HEK293 (cell line): ENCODE results near the gene SH3BP5L.

ENCODE experiments used
- CTCF ChIA-PET: fragments of 350-600 bp; formaldehyde crosslinking; extraction: SDS; loops from one replicate; lab custom pipeline; 2021; ENCODE audit warnings: antibody characterized with exemption; lab: Yijun Ruan, JAX
- POLR2A ChIA-PET: fragments of 300-600 bp; formaldehyde crosslinking; extraction: SDS; loops from one replicate; lab custom pipeline; 2020; ENCODE audit warnings: antibody characterized with exemption, inconsistent platforms; lab: Yijun Ruan, JAX
- H3K27ac ChIP-seq: fragments of 200-500 bp; sonication (Bioruptor generic); 2 replicates; pipeline ENCODE4 v1.5.1; 2014; ENCODE audit warnings: low read depth, low read length, control low read depth, inconsistent platforms; ENCODE audit errors: extremely low read depth
- H3K36me3 ChIP-seq, 2 experiments: fragments of 200-500 bp in 1 of 2; sonication (Bioruptor generic) in 1 of 2; 1 replicate in 1 of 2; 2 replicates in 1 of 2; pipeline ENCODE4 v1.5.1; 2014 to 2017; ENCODE audit warnings: inconsistent platforms in 2 of 2, low read length in 2 of 2; ENCODE audit not compliant: control insufficient read depth in 2 of 2, insufficient read depth in 1 of 2
- H3K4me1 ChIP-seq: fragments of 200-500 bp; sonication (Bioruptor generic); 2 replicates; pipeline ENCODE4 v1.5.1; 2014; ENCODE audit warnings: mild to moderate bottlenecking, low read length, inconsistent platforms; ENCODE audit not compliant: control insufficient read depth, insufficient read depth
- H3K4me3 ChIP-seq: 2 replicates; pipeline ENCODE4 v1.5.1; 2011; ENCODE audit warnings: low read depth, mild to moderate bottlenecking, control low read depth, low read length, moderate library complexity
- H3K9me3 ChIP-seq: fragments of 200-500 bp; sonication (Bioruptor generic); 2 replicates; pipeline ENCODE4 v1.5.1; 2014; ENCODE audit warnings: low read depth, low read length, inconsistent platforms; ENCODE audit not compliant: control insufficient read depth, insufficient read depth
- BCL6B ChIP-seq: fragments of 450-650 bp; formaldehyde crosslinking; IDR thresholded peaks from 2 replicates; pipeline ENCODE4 v1.5.1; 2017; ENCODE audit warnings: missing biosample characterization, missing genetic modification characterization
- GFI1B ChIP-seq: fragments of 450-650 bp; formaldehyde crosslinking; IDR thresholded peaks from 2 replicates; pipeline ENCODE4 v1.5.1; 2016; ENCODE audit warnings: missing biosample characterization, missing genetic modification characterization
- GLI4 ChIP-seq: fragments of 450-650 bp; formaldehyde crosslinking; IDR thresholded peaks from 2 replicates; pipeline ENCODE4 v1.5.1; 2016; ENCODE audit warnings: missing biosample characterization, missing genetic modification characterization
- SP7 ChIP-seq: fragments of 450-650 bp; formaldehyde crosslinking; IDR thresholded peaks from 2 replicates; pipeline ENCODE4 v1.5.1; 2016; ENCODE audit warnings: missing biosample characterization, missing genetic modification characterization
- ZEB2 ChIP-seq: fragments of 450-650 bp; formaldehyde crosslinking; IDR thresholded peaks from 2 replicates; pipeline ENCODE4 v1.5.1; 2016; ENCODE audit warnings: missing biosample characterization, missing genetic modification characterization
- ZFP69B ChIP-seq: fragments of 450-650 bp; formaldehyde crosslinking; IDR thresholded peaks from 2 replicates; pipeline ENCODE4 v1.5.1; 2016; ENCODE audit warnings: missing biosample characterization, missing genetic modification characterization
- ZNF140 ChIP-seq: fragments of 450-650 bp; formaldehyde crosslinking; IDR thresholded peaks from 2 replicates; pipeline ENCODE4 v1.5.1; 2016; ENCODE audit warnings: missing biosample characterization, missing genetic modification characterization
- ZNF19 ChIP-seq: fragments of 450-650 bp; formaldehyde crosslinking; IDR thresholded peaks from 2 replicates; pipeline ENCODE4; 2016; ENCODE audit warnings: missing biosample characterization, missing genetic modification characterization, low read depth
- ZNF24 ChIP-seq: fragments of 450-650 bp; formaldehyde crosslinking; IDR thresholded peaks from 2 replicates; pipeline ENCODE4 v1.5.1; 2016; ENCODE audit warnings: missing biosample characterization, missing genetic modification characterization
- ZNF302 ChIP-seq: fragments of 450-650 bp; formaldehyde crosslinking; IDR thresholded peaks from 2 replicates; pipeline ENCODE4 v1.5.1; 2016; ENCODE audit warnings: missing biosample characterization, missing genetic modification characterization, low read depth
- ZNF335 ChIP-seq: fragments of 450-650 bp; formaldehyde crosslinking; conservative IDR thresholded peaks from 2 replicates; pipeline ENCODE4 v1.5.1; 2016; ENCODE audit warnings: missing biosample characterization, missing genetic modification characterization
- ZNF530 ChIP-seq: fragments of 450-650 bp; formaldehyde crosslinking; IDR thresholded peaks from 2 replicates; pipeline ENCODE4 v1.5.1; 2016; ENCODE audit warnings: low read depth, missing biosample characterization, missing genetic modification characterization
- ZNF621 ChIP-seq: fragments of 450-650 bp; formaldehyde crosslinking; IDR thresholded peaks from 2 replicates; pipeline ENCODE4 v1.5.1; 2017; ENCODE audit warnings: missing biosample characterization, missing genetic modification characterization
- ZNF629 ChIP-seq: fragments of 450-650 bp; formaldehyde crosslinking; IDR thresholded peaks from 2 replicates; pipeline ENCODE4 v1.5.1; 2017; ENCODE audit warnings: missing biosample characterization, missing genetic modification characterization
- ZNF707 ChIP-seq: fragments of 450-650 bp; formaldehyde crosslinking; IDR thresholded peaks from 2 replicates; pipeline ENCODE4 v1.5.1; 2016; ENCODE audit warnings: missing biosample characterization, missing genetic modification characterization
- ZNF76 ChIP-seq: fragments of 450-650 bp; formaldehyde crosslinking; IDR thresholded peaks from 2 replicates; pipeline ENCODE4; 2016; ENCODE audit warnings: low read depth, missing biosample characterization, missing genetic modification characterization, borderline replicate concordance
- ZNF830 ChIP-seq: fragments of 450-650 bp; IDR thresholded peaks from 2 replicates; pipeline ENCODE4 v1.5.0; 2018; ENCODE audit warnings: missing biosample characterization, missing genetic modification characterization, low read depth, mild to moderate bottlenecking, moderate library complexity
- TF ChIP-seq, protein P1 (sequence below): fragments of 450-650 bp; formaldehyde crosslinking; conservative IDR thresholded peaks from 2 replicates; pipeline ENCODE4 v1.5.1; 2016; ENCODE audit warnings: low read depth, missing biosample characterization, missing genetic modification characterization
- TF ChIP-seq, protein P2 (sequence below): fragments of 450-650 bp; formaldehyde crosslinking; IDR thresholded peaks from 2 replicates; pipeline ENCODE4 v1.5.1; 2016; ENCODE audit warnings: missing biosample characterization, missing genetic modification characterization
- TF ChIP-seq, protein P3 (sequence below): fragments of 450-650 bp; formaldehyde crosslinking; IDR thresholded peaks from 2 replicates; pipeline ENCODE4 v1.5.1; 2016; ENCODE audit warnings: missing biosample characterization, missing genetic modification characterization, low read depth

Gene SH3BP5L

DNA sequence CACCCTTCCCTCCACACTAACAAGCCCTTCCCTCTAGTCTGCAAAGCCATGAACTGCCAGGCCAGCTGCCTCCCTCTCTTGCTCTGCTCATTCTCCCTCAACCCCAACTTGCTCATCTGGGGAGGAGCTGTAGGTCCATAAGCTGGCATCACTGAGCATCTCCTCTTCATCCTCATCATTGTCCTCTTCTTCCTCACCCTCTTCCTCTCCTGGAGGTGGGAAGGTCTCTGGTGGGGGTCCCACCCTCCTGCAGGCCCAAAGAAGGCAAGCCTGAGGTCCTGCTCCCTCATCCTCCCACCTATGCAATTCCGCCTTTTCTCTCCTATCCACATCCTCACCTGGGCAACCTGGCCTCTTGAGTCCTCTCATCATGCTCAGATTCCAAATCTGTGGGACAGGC is 30.5 kb upstream of the SH3BP5L start (continued):
- TF ChIP-seq, protein P1, sequence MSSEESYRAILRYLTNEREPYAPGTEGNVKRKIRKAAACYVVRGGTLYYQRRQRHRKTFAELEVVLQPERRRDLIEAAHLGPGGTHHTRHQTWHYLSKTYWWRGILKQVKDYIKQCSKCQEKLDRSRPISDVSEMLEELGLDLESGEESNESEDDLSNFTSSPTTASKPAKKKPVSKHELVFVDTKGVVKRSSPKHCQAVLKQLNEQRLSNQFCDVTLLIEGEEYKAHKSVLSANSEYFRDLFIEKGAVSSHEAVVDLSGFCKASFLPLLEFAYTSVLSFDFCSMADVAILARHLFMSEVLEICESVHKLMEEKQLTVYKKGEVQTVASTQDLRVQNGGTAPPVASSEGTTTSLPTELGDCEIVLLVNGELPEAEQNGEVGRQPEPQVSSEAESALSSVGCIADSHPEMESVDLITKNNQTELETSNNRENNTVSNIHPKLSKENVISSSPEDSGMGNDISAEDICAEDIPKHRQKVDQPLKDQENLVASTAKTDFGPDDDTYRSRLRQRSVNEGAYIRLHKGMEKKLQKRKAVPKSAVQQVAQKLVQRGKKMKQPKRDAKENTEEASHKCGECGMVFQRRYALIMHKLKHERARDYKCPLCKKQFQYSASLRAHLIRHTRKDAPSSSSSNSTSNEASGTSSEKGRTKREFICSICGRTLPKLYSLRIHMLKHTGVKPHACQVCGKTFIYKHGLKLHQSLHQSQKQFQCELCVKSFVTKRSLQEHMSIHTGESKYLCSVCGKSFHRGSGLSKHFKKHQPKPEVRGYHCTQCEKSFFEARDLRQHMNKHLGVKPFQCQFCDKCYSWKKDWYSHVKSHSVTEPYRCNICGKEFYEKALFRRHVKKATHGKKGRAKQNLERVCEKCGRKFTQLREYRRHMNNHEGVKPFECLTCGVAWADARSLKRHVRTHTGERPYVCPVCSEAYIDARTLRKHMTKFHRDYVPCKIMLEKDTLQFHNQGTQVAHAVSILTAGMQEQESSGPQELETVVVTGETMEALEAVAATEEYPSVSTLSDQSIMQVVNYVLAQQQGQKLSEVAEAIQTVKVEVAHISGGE (tag by site-specific recombination) = no peak

DNA sequence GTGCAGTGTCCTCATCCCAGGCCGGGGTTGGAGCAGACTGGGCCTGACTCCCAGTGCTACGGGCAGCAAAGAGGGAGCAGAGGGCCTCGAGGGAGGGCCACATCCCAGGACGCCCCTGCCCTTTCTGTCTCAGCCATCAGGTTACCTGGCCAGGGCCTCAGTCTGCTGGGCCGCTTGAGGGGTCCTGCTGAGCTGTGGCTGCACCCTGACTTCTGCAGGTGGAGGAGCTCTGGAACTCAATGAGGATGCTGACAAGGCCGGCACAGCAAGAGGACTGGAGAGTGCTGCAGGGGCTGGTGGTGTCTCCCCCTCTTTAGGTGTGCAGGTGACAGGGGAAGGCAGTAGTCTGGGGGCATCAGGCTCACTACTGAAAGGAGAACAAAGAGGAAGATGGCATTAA is 29.9 kb upstream of the SH3BP5L start:
- no peak overlapping the region for H3K4me3 ChIP-seq
- no peaks in the 10 kb centered on the region for H3K4me1 ChIP-seq
- H3K27ac ChIP-seq = no peak overlapping the region
- CTCF ChIA-PET = no interaction called here
- no peaks in the 10 kb centered on the region for H3K9me3 ChIP-seq
- POLR2A ChIA-PET = no interaction called here
- TF ChIP-seq ZNF830 (no peak), GLI4 (tag by site-specific recombination) (no peak), ZNF76 (tag by site-specific recombination) (no peak), ZNF140 (tag by site-specific recombination) (no peak), ZNF707 (tag by site-specific recombination) (no peak), ZNF621 (tag by site-specific recombination) (no peak), ZNF530 (tag by site-specific recombination) (no peak), ZNF302 (tag by site-specific recombination) (no peak), SP7 (no peak), BCL6B (tag by site-specific recombination) (no peak), ZNF19 (tag by site-specific recombination) (no peak), ZNF629 (tag by site-specific recombination) (no peak), ZNF24 (tag by site-specific recombination) (no peak), ZNF335 (tag by site-specific recombination) (no peak), GFI1B (tag by site-specific recombination) (no peak), ZFP69B (tag by site-specific recombination) (no peak), ZEB2 (tag by site-specific recombination) (no peak)
- TF ChIP-seq, protein P2, sequence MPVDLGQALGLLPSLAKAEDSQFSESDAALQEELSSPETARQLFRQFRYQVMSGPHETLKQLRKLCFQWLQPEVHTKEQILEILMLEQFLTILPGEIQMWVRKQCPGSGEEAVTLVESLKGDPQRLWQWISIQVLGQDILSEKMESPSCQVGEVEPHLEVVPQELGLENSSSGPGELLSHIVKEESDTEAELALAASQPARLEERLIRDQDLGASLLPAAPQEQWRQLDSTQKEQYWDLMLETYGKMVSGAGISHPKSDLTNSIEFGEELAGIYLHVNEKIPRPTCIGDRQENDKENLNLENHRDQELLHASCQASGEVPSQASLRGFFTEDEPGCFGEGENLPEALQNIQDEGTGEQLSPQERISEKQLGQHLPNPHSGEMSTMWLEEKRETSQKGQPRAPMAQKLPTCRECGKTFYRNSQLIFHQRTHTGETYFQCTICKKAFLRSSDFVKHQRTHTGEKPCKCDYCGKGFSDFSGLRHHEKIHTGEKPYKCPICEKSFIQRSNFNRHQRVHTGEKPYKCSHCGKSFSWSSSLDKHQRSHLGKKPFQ (tag by site-specific recombination) = no peak
- TF ChIP-seq, protein P3, sequence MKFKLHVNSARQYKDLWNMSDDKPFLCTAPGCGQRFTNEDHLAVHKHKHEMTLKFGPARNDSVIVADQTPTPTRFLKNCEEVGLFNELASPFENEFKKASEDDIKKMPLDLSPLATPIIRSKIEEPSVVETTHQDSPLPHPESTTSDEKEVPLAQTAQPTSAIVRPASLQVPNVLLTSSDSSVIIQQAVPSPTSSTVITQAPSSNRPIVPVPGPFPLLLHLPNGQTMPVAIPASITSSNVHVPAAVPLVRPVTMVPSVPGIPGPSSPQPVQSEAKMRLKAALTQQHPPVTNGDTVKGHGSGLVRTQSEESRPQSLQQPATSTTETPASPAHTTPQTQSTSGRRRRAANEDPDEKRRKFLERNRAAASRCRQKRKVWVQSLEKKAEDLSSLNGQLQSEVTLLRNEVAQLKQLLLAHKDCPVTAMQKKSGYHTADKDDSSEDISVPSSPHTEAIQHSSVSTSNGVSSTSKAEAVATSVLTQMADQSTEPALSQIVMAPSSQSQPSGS (tag by site-specific recombination) = no peak
- TF ChIP-seq, all 188 proteins: peak for 0
- peaks cover 0 to 65% of the 10 kb centered on the region in 2 experiments; a peak in 1 of 3 replicates for H3K36me3 ChIP-seq
